Stimulated activated CD4-positive, alpha-beta T cell treated with anti-CD3 and anti-CD28 coated beads, Interleukin-4, amount 100 ng/mL, for 24 hours (primary cell): ENCODE results near the gene ARHGDIB.
A peak's percentile ranks its signal among the peaks of the same experiment; 100 is the strongest.

Experiments used
- DNase-seq: peaks from one replicate; pipeline ENCODE4 v3.0.0-alpha.2; 2020

Gene ARHGDIB

DNA sequence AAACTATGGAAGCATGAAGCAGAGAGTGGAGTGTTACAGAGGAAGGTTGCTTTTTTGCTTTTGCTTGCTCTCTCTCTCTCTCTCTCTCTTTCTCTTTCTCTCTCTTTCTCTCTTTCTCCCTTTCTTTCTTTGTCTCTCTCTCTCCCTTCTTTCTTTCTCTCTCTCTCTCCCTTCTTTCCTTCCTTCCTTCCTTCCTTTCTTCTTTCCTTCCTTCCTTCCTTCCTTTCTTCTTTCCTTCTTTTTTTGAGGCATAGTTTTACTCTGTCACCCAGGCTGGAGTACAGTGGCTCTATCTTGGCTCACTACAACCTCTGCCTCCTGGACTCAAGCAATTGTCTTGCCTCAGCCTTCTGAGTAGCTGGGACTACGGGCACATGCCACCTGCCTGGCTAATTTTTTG lies 7.6 kb downstream of the ARHGDIB start:
- no peak for DNase-seq

- peak; percentile 51 for DNase-seq
Observed at GRCh38 chr12:14952299-14952921, 9.0 kb downstream of the ARHGDIB start.

- no peak for DNase-seq
Observed at GRCh38 chr12:14951851-14952250, 9.6 kb downstream of the ARHGDIB start.

GRCh38 chr12:14950982-14951746 lies 10.2 kb downstream of the ARHGDIB start:
- DNase-seq, result no peak

- peak; percentile 57 for DNase-seq
Observed at GRCh38 chr12:14950421-14950820, 11.0 kb downstream of the ARHGDIB start.

- no peak for DNase-seq
Observed at GRCh38 chr12:14949631-14950030, 11.8 kb downstream of the ARHGDIB start.

DNA sequence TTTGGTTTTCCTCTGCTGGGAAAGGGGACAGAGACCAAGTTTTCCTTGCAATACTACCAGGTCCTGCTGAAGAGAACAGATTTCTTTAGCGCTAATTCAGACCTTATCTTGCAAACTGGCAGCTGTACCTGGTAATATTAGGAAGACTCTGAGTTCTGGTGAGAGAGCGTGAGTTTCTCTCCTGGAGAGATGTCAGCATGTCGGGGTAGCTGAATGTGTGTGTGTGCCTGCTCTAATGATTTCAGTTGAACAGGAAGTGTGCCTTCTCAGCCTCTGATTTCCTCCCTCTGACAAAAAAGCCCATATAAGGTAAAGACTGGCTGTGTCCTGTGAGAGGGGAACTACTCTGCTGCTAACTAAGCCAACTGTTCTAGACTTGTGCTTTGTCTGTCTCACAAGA lies 12.7 kb downstream of the ARHGDIB start:
- DNase-seq, result peak; percentile 65

- no peak for DNase-seq
Observed at GRCh38 chr12:14946861-14947260, 14.5 kb downstream of the ARHGDIB start.

DNA sequence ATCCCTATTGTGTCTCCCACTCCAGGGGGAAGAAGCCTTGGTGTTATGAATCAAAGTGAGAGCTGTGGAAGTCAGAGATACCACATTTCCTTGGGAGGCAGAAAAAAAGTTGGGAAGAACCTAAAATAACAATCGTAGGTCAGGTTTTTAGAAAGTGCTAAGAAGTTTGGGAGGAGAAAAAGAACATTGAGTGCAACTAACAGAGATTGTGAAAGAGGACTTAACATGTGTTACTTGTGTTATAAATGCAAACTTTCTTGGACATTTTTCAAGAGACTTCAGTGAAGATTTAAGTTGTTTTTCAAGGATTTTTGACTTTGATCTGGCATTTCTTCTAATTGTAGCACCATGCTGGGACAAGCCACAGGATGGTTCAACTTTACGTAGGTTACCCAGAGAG lies 15.2 kb downstream of the ARHGDIB start:
- DNase-seq, result no peak

DNA sequence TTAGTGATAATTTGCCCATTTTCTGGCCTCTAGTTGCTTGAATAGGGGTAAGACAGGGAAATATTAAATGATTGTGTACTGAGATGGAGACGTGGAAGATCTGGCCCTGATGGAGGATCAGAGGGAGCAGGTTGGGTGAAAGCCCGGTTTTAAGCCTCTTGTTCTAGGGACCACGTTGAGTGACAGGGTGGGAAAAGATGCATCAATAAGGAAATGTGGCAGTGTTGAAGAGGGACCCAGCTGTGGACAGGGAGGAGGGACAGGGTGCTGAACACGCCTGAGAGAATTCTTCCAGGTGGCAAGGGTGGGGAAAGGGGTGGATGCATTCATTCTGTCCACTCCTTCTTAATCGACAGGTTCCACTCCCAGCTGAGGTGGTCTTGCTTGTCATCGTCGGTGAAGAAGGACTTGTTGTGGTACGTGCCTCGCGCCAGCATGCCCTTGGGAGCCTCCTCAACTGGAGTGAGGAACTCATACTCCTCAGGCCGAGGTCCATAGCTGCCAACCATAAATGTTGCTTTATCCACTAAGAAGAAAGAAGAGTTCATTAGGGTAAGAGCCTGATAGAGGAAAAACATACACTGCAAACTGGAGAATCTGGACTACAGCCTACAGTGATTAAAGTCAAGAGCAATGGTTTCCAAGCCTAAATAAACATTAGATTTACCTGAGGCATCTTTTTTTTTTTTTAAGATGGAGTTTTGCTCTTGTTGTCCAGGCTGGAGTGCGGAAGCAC lies 19.0 kb downstream of the ARHGDIB start:
- DNase-seq, result no peak

- no peak for DNase-seq
Observed at GRCh38 chr12:14941369-14941768, 20.0 kb downstream of the ARHGDIB start.

DNA sequence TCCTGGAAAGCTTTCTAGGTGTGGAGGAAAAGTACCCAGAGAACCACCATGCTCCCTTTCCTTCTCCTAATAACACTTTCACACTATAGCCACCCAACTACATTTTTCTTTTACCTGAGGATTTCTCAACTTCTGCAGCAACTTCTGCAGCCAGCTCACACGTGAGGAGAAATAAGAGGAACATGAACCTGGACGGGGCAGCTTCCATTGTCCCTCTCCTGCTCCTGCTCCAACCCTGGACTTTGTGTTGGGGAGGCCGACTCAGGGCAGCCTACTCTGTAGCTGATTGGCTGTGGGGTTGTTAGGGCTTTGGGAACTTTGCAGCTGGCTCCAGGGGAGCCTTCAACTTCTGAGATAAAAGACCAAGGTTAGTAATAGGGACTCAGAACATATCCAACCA lies 23.1 kb downstream of the ARHGDIB start, which contains the start of gene ERP27:
ERP27 (minus strand) TSS at position 237 of the 400 bp plus-strand sequence; CDS start at position 208, 29 bp downstream.
- no peak for DNase-seq

GRCh38 chr12:14937689-14938088 lies 23.7 kb downstream of the ARHGDIB start:
- no peak for DNase-seq

DNA sequence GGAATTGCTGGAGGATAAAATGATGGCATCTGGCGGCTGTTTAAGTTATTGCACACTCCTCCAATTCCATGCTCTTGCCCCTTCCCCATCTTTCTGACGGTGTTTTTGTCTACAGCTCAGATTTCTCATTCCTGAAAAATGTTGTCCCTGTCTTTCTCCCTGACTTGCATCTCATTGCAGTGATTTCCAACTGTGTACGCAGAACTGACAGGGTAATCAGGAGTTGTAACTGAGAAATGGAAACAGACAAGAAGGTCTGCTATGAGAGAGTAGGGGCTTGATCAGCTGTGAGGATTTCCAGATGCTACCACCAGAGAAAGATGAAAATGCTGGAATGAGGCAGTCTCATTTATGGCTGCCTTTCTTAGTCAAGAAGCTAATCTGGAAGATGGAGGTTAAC lies 24.4 kb downstream of the ARHGDIB start:
- DNase-seq, result no peak

GRCh38 chr12:14936224-14936861 lies 25.1 kb downstream of the ARHGDIB start:
- DNase-seq, result no peak

- no peak for DNase-seq
Observed at GRCh38 chr12:14935031-14935430, 26.4 kb downstream of the ARHGDIB start.

- no peak for DNase-seq
Observed at GRCh38 chr12:14934511-14934910, 26.9 kb downstream of the ARHGDIB start.

- DNase-seq, result no peak
Observed at GRCh38 chr12:14931791-14932560, 29.4 kb downstream of the ARHGDIB start.

GRCh38 chr12:14931359-14931758 lies 30.0 kb downstream of the ARHGDIB start:
- DNase-seq, result no peak

- DNase-seq, result no peak
Observed at GRCh38 chr12:14930299-14930698, 31.1 kb downstream of the ARHGDIB start.

GRCh38 chr12:14928931-14929330 lies 32.5 kb downstream of the ARHGDIB start:
- DNase-seq, result no peak

DNA sequence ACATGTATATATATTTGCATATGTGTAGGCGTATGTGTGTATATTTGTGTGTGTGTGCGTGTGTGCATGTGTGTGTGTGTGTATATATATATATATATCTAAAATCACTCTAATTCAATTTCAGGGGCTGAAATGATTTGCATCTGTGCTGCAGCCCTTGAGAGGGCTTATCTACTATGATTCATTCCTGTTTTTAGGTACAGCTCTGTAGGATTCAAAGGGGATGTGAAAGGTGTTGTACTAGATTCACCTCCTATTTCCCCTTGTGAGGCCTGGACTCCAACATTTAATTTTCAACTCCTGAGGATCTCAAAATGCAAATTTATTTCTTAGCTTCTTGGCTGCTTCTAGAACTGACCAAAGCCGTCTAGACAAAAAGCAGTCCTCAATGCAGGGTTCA lies 34.1 kb downstream of the ARHGDIB start:
- DNase-seq, result no peak

DNA sequence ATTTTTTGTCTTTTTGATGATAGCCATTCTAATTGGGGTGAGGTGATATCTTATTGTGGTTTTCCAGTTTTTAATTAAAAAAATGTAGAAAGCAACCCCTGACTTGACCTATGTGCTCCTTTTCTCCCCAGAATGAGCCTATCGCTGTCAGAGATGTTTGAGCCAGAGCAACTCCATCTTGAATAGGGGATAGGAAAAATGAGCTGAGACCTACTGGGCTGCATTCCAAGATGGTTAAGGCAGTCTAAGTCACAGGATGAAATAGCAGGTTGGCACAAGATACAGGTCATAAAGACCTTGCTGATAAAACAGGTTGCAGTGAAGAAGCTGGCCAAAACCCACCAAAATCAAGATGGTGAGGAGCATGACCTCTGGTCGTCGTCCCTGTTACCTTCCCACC lies 36.9 kb downstream of the ARHGDIB start:
- no peak for DNase-seq
